ENCODE data around the gene MOAP1.

DNA sequence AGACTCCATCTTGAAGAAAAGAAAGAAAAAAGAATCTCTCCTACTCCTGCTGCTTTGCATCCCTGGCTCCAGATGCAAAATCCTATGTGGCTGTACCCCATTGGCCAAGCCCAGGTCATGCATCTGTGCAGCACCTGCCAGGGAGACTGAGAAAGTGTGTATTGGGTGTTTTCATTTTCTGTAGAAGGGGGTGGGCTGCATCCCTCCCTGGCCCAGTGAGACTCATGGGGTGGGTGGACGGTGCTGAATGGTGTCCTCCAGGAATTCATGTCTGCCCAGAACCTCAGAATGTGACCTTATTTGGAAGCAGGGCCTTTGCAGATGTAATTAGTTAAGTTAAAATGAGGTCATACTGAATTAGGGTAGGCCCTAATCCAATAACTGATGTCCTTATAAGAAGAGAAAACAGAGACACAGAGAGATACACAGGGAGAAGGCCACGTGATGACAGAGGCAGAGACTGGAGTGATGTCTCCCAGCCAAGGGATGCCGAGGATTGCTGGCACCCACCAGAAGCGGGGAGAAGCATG is 23.2 kb downstream of the MOAP1 start:
- TF ChIP-seq, protein P1, sequence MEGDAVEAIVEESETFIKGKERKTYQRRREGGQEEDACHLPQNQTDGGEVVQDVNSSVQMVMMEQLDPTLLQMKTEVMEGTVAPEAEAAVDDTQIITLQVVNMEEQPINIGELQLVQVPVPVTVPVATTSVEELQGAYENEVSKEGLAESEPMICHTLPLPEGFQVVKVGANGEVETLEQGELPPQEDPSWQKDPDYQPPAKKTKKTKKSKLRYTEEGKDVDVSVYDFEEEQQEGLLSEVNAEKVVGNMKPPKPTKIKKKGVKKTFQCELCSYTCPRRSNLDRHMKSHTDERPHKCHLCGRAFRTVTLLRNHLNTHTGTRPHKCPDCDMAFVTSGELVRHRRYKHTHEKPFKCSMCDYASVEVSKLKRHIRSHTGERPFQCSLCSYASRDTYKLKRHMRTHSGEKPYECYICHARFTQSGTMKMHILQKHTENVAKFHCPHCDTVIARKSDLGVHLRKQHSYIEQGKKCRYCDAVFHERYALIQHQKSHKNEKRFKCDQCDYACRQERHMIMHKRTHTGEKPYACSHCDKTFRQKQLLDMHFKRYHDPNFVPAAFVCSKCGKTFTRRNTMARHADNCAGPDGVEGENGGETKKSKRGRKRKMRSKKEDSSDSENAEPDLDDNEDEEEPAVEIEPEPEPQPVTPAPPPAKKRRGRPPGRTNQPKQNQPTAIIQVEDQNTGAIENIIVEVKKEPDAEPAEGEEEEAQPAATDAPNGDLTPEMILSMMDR (IDR thresholded peaks at IDR 0.05) = no peak
- TF ChIP-seq, protein P2, sequence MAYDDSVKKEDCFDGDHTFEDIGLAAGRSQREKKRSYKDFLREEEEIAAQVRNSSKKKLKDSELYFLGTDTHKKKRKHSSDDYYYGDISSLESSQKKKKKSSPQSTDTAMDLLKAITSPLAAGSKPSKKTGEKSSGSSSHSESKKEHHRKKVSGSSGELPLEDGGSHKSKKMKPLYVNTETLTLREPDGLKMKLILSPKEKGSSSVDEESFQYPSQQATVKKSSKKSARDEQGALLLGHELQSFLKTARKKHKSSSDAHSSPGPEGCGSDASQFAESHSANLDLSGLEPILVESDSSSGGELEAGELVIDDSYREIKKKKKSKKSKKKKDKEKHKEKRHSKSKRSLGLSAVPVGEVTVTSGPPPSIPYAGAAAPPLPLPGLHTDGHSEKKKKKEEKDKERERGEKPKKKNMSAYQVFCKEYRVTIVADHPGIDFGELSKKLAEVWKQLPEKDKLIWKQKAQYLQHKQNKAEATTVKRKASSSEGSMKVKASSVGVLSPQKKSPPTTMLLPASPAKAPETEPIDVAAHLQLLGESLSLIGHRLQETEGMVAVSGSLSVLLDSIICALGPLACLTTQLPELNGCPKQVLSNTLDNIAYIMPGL (CRISPR knock-in tag; IDR thresholded peaks at IDR 0.05; ENCODE audit: borderline replicate concordance) = no peak
- TF ChIP-seq, protein P3, sequence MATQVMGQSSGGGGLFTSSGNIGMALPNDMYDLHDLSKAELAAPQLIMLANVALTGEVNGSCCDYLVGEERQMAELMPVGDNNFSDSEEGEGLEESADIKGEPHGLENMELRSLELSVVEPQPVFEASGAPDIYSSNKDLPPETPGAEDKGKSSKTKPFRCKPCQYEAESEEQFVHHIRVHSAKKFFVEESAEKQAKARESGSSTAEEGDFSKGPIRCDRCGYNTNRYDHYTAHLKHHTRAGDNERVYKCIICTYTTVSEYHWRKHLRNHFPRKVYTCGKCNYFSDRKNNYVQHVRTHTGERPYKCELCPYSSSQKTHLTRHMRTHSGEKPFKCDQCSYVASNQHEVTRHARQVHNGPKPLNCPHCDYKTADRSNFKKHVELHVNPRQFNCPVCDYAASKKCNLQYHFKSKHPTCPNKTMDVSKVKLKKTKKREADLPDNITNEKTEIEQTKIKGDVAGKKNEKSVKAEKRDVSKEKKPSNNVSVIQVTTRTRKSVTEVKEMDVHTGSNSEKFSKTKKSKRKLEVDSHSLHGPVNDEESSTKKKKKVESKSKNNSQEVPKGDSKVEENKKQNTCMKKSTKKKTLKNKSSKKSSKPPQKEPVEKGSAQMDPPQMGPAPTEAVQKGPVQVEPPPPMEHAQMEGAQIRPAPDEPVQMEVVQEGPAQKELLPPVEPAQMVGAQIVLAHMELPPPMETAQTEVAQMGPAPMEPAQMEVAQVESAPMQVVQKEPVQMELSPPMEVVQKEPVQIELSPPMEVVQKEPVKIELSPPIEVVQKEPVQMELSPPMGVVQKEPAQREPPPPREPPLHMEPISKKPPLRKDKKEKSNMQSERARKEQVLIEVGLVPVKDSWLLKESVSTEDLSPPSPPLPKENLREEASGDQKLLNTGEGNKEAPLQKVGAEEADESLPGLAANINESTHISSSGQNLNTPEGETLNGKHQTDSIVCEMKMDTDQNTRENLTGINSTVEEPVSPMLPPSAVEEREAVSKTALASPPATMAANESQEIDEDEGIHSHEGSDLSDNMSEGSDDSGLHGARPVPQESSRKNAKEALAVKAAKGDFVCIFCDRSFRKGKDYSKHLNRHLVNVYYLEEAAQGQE (IDR thresholded peaks at IDR 0.05) = no peak
- no peak for TF ChIP-seq ESRRA (IDR thresholded peaks at IDR 0.05; ENCODE audit: borderline replicate concordance, low read length)
